GM18868 (cell line): ENCODE data around the gene KLHL11.
"Not testable (repeated sequence)": the region's sequence is repeated elsewhere in the genome, so short reads cannot be mapped to it uniquely, and the experiment has no call there.

Experiments
- ATAC-seq: cut with Tn5 transposase; IDR thresholded peaks from one replicate; pipeline ENCODE4 v1.9.1; 2021; ENCODE audit warnings: mild to moderate bottlenecking, moderate library complexity; ENCODE audit not compliant: unreplicated experiment

Gene KLHL11

GRCh38 chr17:41891135-41892020 lies 26.2 kb upstream of the KLHL11 start:
- ATAC-seq, result no peak

GRCh38 chr17:41888332-41888965 lies 23.2 kb upstream of the KLHL11 start:
- no peak for ATAC-seq

- no peak for ATAC-seq
Measured at GRCh38 chr17:41885733-41886132, 20.5 kb upstream of the KLHL11 start.

- no peak for ATAC-seq
Measured at GRCh38 chr17:41882756-41883155, 17.5 kb upstream of the KLHL11 start.

- no peak for ATAC-seq
Measured at GRCh38 chr17:41880130-41880529, 14.9 kb upstream of the KLHL11 start.

GRCh38 chr17:41874293-41874670 lies 9.1 kb upstream of the KLHL11 start:
- not testable (repeated sequence) for ATAC-seq

- ATAC-seq, result no peak
Measured at GRCh38 chr17:41873559-41874292, 8.5 kb upstream of the KLHL11 start.

- no peak for ATAC-seq
Measured at GRCh38 chr17:41871789-41872188, 6.6 kb upstream of the KLHL11 start.

- no peak for ATAC-seq
Measured at GRCh38 chr17:41870627-41871026, 5.4 kb upstream of the KLHL11 start.

- ATAC-seq, result no peak
Measured at GRCh38 chr17:41870097-41870496, 4.9 kb upstream of the KLHL11 start.

GRCh38 chr17:41869426-41869825 lies 4.2 kb upstream of the KLHL11 start:
- ATAC-seq, result no peak

GRCh38 chr17:41868568-41868967 lies 3.3 kb upstream of the KLHL11 start:
- no peak for ATAC-seq

- ATAC-seq, result no peak
Measured at GRCh38 chr17:41865596-41865893, 322 bp upstream of the KLHL11 start.

- ATAC-seq, result peak; percentile 21
Measured at GRCh38 chr17:41864498-41864835, 756 bp downstream of the KLHL11 start.

GRCh38 chr17:41863074-41863848 lies 2.0 kb downstream of the KLHL11 start:
- no peak for ATAC-seq

- ATAC-seq, result no peak
Measured at GRCh38 chr17:41860254-41860931, 4.8 kb downstream of the KLHL11 start.

GRCh38 chr17:41851382-41851781 lies 13.8 kb downstream of the KLHL11 start:
- ATAC-seq, result not testable (repeated sequence)

GRCh38 chr17:41849251-41849990 lies 15.8 kb downstream of the KLHL11 start:
- no peak for ATAC-seq

GRCh38 chr17:41848788-41849187 lies 16.4 kb downstream of the KLHL11 start:
- ATAC-seq, result no peak

GRCh38 chr17:41844971-41845370 lies 20.3 kb downstream of the KLHL11 start:
- ATAC-seq, result no peak
